Stimulated activated CD4-positive, alpha-beta T cell treated with anti-CD3 and anti-CD28 coated beads, Interleukin-12 subunit alpha, Interleukin-12 subunit beta, amount 100 ng/mL, for 48 hours (primary cell): Measurements from ENCODE around the gene TTC22.

Experiments used
- DNase-seq, 3 donors: peaks; one replicate each; pipeline ENCODE4 v3.0.0-alpha.2; 2020; ENCODE audit warnings: low read depth in 2 of 3, low spot score in 1 of 3

Gene TTC22

DNA sequence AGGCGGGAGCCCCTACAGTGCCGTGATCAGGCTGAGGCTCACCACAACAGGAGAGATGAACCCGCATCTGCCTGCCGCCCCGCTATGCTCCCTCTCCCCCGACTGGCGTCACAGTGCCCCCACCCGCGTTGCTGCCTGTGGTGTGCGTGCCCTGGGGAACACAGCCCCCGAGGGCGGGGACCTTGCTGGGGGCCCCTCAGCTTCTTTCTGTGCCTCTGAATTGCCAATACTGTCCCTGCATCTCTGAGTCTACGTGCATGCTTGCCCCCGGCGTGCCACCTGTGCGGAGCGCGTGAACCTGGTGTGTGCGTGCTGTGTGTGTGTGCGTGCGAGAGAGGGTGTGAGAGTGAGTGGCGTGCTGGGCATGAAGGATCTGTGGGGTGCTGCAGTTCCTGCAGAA lies 47.1 kb downstream of the TTC22 start:
- DNase-seq = no peak

DNA sequence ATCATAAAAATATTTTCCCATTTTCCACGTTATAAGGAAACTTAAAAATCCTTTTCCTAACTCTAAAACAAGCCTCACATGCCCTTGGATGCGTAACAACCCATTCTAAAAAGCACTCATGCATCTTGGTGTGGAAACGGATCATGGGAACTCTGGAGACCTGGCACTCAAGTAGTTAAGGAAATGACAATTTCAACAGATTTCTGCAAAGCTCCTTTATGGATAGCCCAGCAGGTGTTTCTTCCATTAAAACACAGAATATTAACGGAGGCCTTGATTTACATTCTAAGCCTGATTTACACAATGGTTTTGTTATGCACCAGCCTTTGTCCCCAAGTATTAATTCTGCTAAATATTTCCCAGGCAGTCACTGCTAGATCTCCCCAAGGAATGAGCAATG lies 49.7 kb downstream of the TTC22 start:
- DNase-seq = no peak

DNA sequence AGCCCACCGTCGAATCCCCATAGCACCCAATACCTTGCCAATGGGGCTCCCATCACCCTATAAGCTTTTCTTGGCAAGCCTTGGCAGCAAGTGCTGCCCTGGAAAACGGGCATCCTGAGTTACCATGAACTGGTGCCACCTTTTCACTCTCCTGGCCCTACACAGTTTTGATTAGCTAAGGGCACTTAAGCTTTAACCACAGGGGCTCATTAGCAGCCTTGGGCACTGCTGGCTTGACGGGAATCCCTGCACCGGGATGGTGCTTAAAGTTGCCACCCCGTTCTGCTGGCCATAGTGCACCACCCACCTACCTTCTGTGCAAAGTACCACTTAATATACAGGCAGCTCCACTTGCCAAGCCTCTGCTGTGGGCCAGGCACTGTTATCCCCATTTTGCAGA lies 50.5 kb downstream of the TTC22 start:
- no peak for DNase-seq

DNA sequence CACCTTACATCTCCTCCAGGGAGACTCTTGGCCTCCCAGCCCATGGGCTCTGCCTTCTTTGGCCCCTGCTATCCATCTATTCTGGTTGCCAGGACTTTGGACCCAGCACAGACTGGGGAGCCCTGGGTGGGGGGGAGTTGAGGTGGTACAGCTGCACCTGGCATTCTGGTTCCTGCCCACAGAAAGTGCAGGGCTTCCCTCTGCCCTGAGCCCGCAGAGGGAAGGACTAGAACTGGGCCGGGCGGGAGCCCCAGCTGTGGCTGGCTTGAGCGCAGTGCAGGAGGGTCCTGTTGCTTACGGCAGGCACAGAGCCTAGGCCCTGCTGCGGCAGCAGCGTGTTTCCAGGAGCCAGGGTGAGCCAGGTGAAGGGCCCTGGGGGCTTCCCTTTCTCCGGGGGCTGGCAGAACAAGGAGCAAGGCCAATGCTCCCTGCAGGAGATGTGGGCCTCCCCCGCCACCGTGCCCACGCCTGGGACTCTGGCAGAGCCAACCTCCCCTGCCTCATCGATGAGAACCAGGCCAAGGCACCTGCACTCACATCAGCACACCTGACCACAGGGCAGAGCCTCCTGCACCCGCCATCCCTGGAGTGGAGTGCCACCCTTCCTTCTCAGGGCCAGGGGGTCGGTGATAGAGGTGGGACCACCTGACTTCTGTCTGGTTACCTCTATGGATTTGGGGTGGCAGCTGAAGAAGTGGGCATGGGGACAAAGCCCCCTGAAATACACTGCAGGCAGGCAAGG lies 52.9 kb downstream of the TTC22 start:
- DNase-seq = no peak

DNA sequence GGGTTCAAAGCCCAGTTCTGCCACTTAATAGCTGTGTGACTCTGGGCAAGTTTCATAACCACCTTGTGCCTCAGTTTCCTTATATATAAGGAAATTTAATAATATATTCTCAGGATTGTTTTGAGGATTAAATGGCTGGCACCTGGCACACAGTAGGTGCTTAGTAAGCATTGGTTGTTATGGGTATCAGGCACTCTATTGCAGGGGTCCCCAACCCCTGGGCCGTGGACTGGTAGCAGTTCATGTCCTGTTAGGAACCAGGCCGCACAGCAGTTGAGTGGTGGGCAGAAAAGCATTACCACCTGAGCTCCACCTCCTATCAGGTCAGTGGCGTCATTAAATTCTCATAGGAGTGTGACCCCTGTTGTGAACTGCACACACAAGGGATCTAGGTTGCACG lies 55.3 kb downstream of the TTC22 start:
- DNase-seq = no peak

DNA sequence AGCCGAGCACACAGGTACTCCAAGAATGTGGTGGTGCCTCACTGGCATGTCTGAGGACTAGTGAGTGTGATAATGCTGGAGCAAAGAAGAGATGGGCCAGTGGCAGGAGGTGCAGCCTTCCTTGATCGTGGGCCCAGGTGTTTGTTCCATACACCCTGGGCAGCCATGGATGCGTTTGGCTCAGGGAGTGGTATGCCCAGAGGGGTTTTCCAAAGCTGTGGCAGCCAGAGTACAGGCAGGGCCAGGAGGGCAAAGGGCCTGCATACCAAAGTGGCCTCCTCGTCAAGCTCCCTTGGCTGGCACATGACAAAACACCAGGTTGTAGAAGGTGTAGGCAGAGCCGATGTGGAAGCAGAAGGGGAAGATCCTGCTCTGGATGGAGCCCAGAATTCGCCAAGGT lies 55.8 kb downstream of the TTC22 start:
- DNase-seq = no peak

DNA sequence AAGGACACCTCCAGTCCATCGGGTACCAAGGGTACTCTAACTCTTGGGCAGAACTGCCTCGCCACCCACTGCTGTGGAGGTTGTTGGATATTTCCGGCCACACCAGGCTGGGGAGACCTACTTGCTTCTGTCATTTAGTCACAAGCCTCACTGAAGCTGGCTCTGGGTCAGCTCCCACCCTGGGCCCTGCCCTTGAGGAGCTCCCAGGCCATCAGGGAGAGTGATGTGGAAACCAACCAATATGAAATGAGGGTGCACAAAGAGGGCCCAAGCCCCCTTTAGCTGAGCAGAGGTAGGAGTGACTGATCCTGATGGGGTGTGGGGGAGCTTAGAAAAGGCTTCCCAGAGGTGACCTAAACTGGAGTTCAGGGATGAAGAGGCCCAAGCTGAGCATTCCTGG lies 56.4 kb downstream of the TTC22 start:
- no peak for DNase-seq

DNA sequence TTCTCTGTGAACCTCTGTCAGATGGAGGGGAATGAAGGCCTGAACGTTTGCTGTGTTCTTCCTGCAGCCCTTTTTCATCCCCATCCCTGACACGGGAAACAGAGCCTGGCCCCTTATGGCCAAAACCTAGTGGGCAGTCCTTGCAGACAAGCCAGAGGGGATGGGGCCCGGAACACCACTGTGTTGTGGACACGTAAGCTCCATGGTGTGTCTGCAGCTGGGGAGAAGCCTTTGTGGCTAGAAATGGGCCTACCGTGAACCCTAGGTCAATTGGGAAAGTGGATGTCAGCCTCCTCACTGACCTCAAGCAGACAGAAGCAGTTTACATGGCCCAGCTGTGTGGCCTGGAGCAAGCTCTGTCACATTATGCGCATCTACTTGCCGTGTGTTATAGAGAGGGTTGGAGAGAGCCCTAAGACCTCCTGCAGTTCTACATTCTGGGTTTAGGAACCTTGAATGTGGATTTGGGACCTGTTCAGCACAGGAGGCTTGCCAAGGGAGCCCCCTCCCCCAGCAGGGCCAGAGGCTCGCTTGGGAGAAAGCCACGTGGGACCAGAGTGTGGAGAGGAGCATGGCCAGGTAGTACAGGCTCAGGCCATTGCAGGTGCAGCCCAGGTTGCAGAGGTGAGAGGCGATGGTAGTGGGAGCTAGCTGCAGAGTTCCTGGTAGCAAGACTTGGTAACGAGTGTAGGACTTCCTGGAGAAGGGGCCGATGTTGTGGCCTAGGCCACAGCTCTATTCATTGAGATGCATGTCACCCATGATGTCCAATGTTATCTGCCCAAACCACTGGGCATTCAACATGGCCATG lies 57.5 kb downstream of the TTC22 start:
- DNase-seq = no peak

DNA sequence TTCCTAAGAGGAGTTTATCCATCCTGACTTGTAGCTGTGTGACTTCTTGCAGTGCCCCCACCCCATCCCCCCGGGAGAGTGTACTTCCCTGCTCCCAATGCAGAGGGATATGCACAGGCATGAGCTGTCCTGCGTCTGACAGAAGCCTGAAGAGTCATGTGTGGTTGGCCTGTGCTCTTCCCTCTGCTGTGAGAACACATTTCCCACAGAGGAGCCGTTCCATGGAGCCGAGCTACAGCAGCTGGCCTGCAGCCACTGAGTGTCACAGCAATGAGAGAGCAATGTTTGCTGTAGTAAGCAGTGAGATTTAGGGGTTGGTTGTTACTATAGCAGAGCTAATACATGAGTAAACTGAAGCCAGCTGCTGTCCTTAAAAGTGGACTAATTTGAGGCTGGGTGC lies 58.8 kb downstream of the TTC22 start:
- DNase-seq = no peak

DNA sequence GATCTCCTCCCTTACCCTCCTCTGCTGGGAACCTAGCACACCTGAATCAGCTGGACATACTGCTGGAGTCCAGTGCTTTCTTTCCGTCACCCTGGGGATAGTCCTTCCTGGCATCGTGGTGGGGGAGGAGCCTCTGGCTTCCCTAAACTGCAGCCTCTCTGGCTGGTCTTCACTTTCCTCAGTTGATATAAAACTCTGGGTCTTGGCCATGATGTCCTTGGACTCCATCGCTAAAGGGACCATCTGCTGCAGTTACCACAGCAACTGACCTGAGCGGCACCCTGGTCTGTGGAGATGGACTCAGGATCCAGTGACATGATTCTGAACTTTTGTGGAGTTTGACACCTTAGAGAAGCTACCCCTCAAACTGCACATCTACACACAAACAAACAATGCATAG lies 59.6 kb downstream of the TTC22 start:
- no peak for DNase-seq

DNA sequence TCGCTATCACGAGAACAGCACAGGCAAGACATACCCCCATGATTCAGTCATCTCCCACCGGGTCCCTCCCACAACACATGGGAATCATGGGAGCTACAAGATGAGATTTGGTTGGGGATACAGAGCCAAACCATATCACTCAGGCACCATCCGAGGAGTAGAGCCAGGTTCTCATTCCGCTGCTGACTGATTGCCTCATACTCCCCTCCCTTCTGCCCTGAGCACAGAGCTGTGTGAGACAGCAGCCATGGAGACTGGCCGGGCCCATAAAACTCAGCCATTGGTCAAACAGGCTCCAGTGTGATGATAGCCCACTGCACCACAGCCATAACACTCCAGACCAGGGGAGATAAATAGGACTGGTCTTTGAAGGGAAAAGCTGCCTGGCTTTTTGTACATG lies 62.9 kb downstream of the TTC22 start:
- no peak for DNase-seq

DNA sequence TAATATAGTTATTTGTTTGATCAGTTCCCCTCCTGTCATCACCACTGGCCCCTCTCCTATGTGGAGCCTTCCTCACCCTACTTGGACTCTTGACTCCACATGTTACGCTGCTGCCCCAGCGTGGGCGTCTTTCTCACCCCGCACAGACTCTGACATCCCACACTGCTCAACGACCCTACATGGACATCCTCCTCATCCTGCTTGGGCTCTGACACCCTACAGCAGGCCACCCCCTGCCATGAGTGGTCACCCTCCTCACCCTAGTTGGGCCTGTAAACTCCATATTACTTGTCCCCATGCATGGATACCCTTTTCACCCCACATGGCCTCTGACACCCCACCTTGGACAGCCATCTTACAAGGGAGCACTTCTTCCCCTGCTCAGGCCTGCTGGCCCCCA lies 64.4 kb downstream of the TTC22 start:
- no peak for DNase-seq
